G401 (cell line): Measurements from ENCODE around the gene TNFAIP8L3. TPM values are rescaled to one million over a fixed set of nuclear protein-coding genes. Genes with fewer than 3 reads are reported as not detected.
"Not testable (repeated sequence)": the region's sequence is repeated elsewhere in the genome, so short reads cannot be mapped to it uniquely, and the experiment has no call there.

Source experiments
- DNase-seq: peaks from one replicate; pipeline ENCODE4 v3.0.0-alpha.2; 2015; ENCODE audit warnings: low spot score
- in situ Hi-C: cut with HindIII; loops from 2 replicates; pipeline ENCODE4 v1.10.0; 2016; ENCODE audit warnings: low sequenced_read_pairs, mixed read lengths
- total RNA-seq: library from RNA; depleted of rRNA; stranded (reverse); fragments of >200 nt; shearing (Covaris generic); gene quantifications from 2 replicates; pipeline ENCODE4 v1.2.3, GENCODE V29; 2014

Gene TNFAIP8L3
- total RNA-seq, 1 experiment from 2014 or later, result not detected

GRCh38 chr15:51074926-51075325 is 19.8 kb downstream of the TNFAIP8L3 start:
- DNase-seq, result no peak
- in situ Hi-C loops, result no loop called here

GRCh38 chr15:51071578-51071977 is 23.1 kb downstream of the TNFAIP8L3 start:
- in situ Hi-C loops, result no loop called here

GRCh38 chr15:51069983-51070382 is 24.7 kb downstream of the TNFAIP8L3 start:
- no peak for DNase-seq
- in situ Hi-C loops, result no loop called here

More at GRCh38 chr15:51071578-51071977, 23.1 kb downstream of the TNFAIP8L3 start:
- DNase-seq, result no peak

- in situ Hi-C loops, result no loop called here
Measured at GRCh38 chr15:51067510-51067909, 27.2 kb downstream of the TNFAIP8L3 start.

GRCh38 chr15:51065781-51066180 is 28.9 kb downstream of the TNFAIP8L3 start:
- no peak for DNase-seq
- in situ Hi-C loops, result no loop called here

More at GRCh38 chr15:51067510-51067909, 27.2 kb downstream of the TNFAIP8L3 start:
- DNase-seq, result no peak

GRCh38 chr15:51065261-51065660 is 29.4 kb downstream of the TNFAIP8L3 start:
- no peak for DNase-seq
- in situ Hi-C loops, result no loop called here

- no peak for DNase-seq
- in situ Hi-C loops, result no loop called here
Measured at GRCh38 chr15:51062736-51063135, 32.0 kb downstream of the TNFAIP8L3 start.

GRCh38 chr15:51060030-51060673 is 34.6 kb downstream of the TNFAIP8L3 start:
- in situ Hi-C loops, result no loop called here
- no peak for DNase-seq

GRCh38 chr15:51054535-51054934 is 40.2 kb downstream of the TNFAIP8L3 start:
- in situ Hi-C loops, result no loop called here
- DNase-seq, result no peak

GRCh38 chr15:51053571-51053970 is 41.1 kb downstream of the TNFAIP8L3 start:
- in situ Hi-C loops, result no loop called here
- no peak for DNase-seq

- peak; percentile 48 for DNase-seq
- in situ Hi-C loops, result no loop called here
Measured at GRCh38 chr15:51051776-51052175, 42.9 kb downstream of the TNFAIP8L3 start.

GRCh38 chr15:51049081-51049480 is 45.6 kb downstream of the TNFAIP8L3 start:
- DNase-seq, result no peak
- in situ Hi-C loops, result no loop called here

GRCh38 chr15:51048308-51048707 is 46.4 kb downstream of the TNFAIP8L3 start:
- no peak for DNase-seq
- in situ Hi-C loops, result no loop called here

- in situ Hi-C loops, result no loop called here
Measured at GRCh38 chr15:51046799-51047449, 47.8 kb downstream of the TNFAIP8L3 start.

GRCh38 chr15:51046016-51046415 is 48.7 kb downstream of the TNFAIP8L3 start:
- DNase-seq, result no peak
- in situ Hi-C loops, result no loop called here

More at GRCh38 chr15:51046799-51047449, 47.8 kb downstream of the TNFAIP8L3 start:
- DNase-seq, result peak; percentile 9

- no peak for DNase-seq
- in situ Hi-C loops, result no loop called here
Measured at GRCh38 chr15:51044037-51044727, 50.5 kb downstream of the TNFAIP8L3 start.

GRCh38 chr15:51038974-51039319 is 55.8 kb downstream of the TNFAIP8L3 start:
- DNase-seq, result no peak
- in situ Hi-C loops, result no loop called here

GRCh38 chr15:51038162-51038973 is 56.3 kb downstream of the TNFAIP8L3 start:
- in situ Hi-C loops, result no loop called here
- no peak for DNase-seq

GRCh38 chr15:51037474-51037873 is 57.2 kb downstream of the TNFAIP8L3 start:
- in situ Hi-C loops, DNase-seq: not testable (repeated sequence)
